GM12878 (cell line): ENCODE data around the gene IGF2R. TPM values are rescaled to one million over a fixed set of nuclear protein-coding genes. Genes with fewer than 3 reads are reported as not detected.

Experiments used
- ATAC-seq: fragments of 200-7000 bp; cut with Tn5 transposase; 3 replicates; pipeline ENCODE4 v1.9.1; 2020; ENCODE audit warnings: mild to moderate bottlenecking, moderate library complexity
- BruUV-seq: library from RNA; stranded (reverse); fragments of 400-500 nt; replicated peaks from 2 replicates; lab custom pipeline; 2021; lab: Mats Ljungman, UMichigan
- CTCF ChIA-PET: fragments of 300-600 bp; sonication (Branson Sonifier 250); formaldehyde crosslinking; extraction: SDS; loops from one replicate; lab custom pipeline; 2021; ENCODE audit warnings: inconsistent platforms; lab: Yijun Ruan, JAX
- POLR2A ChIA-PET: fragments of 350-600 bp; formaldehyde crosslinking; extraction: SDS; loops from one replicate; lab custom pipeline; 2021; ENCODE audit warnings: inconsistent platforms; lab: Charles Lee
- RAD21 ChIA-PET: fragments of 300-600 bp; sonication (Branson Sonifier 250); formaldehyde crosslinking; loops from one replicate; lab custom pipeline; 2023; ENCODE audit warnings: antibody characterized with exemption; ENCODE audit not compliant: unreplicated experiment; lab: Charles Lee
- SMC1A ChIA-PET: fragments of 300-600 bp; sonication (Branson Sonifier 250); formaldehyde crosslinking; loops from one replicate; lab custom pipeline; 2023; ENCODE audit not compliant: unreplicated experiment, uncharacterized antibody; lab: Charles Lee
- DNase-seq: peaks from one replicate; pipeline ENCODE4 v3.0.0-alpha.2; 2011; ENCODE audit warnings: low read depth, low spot score
- FAIRE-seq: peaks from 3 replicates; lab custom pipeline; 2011; peaks lifted over from hg19 to GRCh38; lab: Jason Lieb, UNC
- H2AFZ ChIP-seq: 2 replicates; pipeline ENCODE4 v1.6.0; 2011; ENCODE audit warnings: low read depth, low read length, control low read depth; ENCODE audit not compliant: control insufficient read depth
- H3K27ac ChIP-seq: 2 replicates; pipeline ENCODE4 v1.5.1; 2011; ENCODE audit warnings: control low read depth; ENCODE audit not compliant: control insufficient read depth, insufficient read depth
- H3K27me3 ChIP-seq, 2 experiments: replicated peaks in 1 of 2; 2 replicates each; pipeline versions ENCODE4 v1.6.0 to v1.6.1; 2011; ENCODE audit warnings: low read length in 1 of 2; ENCODE audit not compliant: control insufficient read depth in 2 of 2, insufficient read depth in 2 of 2
- H3K36me3 ChIP-seq, 2 experiments: 2 replicates each; pipeline ENCODE4 v1.5.1; 2011; ENCODE audit warnings: low read length in 1 of 2; ENCODE audit not compliant: control insufficient read depth in 2 of 2, insufficient read depth in 2 of 2
- H3K4me1 ChIP-seq: 2 replicates; pipeline ENCODE4 v1.6.1; 2011; ENCODE audit warnings: mild to moderate bottlenecking, low read length, moderate library complexity, mixed read lengths; ENCODE audit not compliant: control insufficient read depth, insufficient read depth
- H3K4me2 ChIP-seq: 2 replicates; pipeline ENCODE4 v1.6.0; 2011; ENCODE audit warnings: control low read depth; ENCODE audit not compliant: control insufficient read depth, insufficient read depth
- H3K4me3 ChIP-seq: fragments of 200-600 bp; sonication (generic); 2 replicates; pipeline ENCODE4 v1.5.1; 2016
- H3K79me2 ChIP-seq: 2 replicates; pipeline ENCODE4 v1.6.0; 2011; ENCODE audit warnings: low read length; ENCODE audit not compliant: control insufficient read depth, insufficient read depth
- H3K9ac ChIP-seq: 2 replicates; pipeline ENCODE4 v1.8.0; 2011; ENCODE audit warnings: low read length, control low read depth, mixed read lengths; ENCODE audit not compliant: control insufficient read depth, insufficient read depth
- H3K9me3 ChIP-seq: replicated peaks from 3 replicates; pipeline ENCODE4 v1.5.1; 2011; ENCODE audit warnings: mild to moderate bottlenecking, low read length; ENCODE audit not compliant: control insufficient read depth, insufficient read depth
- H4K20me1 ChIP-seq: 2 replicates; pipeline ENCODE4 v1.6.0; 2011; ENCODE audit not compliant: control insufficient read depth, insufficient read depth
- HDGF ChIP-seq: fragments of 450-650 bp; IDR thresholded peaks from 2 replicates; pipeline ENCODE4 v1.6.1; 2016; ENCODE audit warnings: antibody characterized with exemption
- IRF4 ChIP-seq: IDR thresholded peaks from 2 replicates; pipeline ENCODE4 v1.6.1; 2011; ENCODE audit warnings: low read depth, low read length
- MEF2B ChIP-seq: fragments of 450-650 bp; IDR thresholded peaks from 2 replicates; pipeline ENCODE4 v1.6.1; 2018; ENCODE audit warnings: mild to moderate bottlenecking, moderate library complexity; ENCODE audit not compliant: partially characterized antibody, poor library complexity, severe bottlenecking
- MLLT1 ChIP-seq: fragments of 450-650 bp; IDR thresholded peaks from 2 replicates; pipeline ENCODE4 v1.6.1; 2016; ENCODE audit warnings: mild to moderate bottlenecking
- NBN ChIP-seq: fragments of 450-650 bp; IDR thresholded peaks from 2 replicates; pipeline ENCODE4 v1.6.1; 2016
- WGBS: methylation state at CpG from one replicate; pipeline ENCODE4 v1.1.6; 2016; ENCODE audit warnings: low lambda C conversion rate; ENCODE audit not compliant: insufficient replicate concordance, insufficient coverage; ENCODE audit errors: missing lambda C conversion rate; 5-methylcytosine and 5-hydroxymethylcytosine counted together
- in situ Hi-C: fragments of 300-500 bp; cut with MboI; formaldehyde crosslinking; loops from 9 replicates; pipeline ENCODE4 v1.14.3; 2018; ENCODE audit warnings: mixed read lengths
- intact Hi-C: fragments of 100-400 bp; cut with micrococcal nuclease; formaldehyde crosslinking; loops from one replicate; pipeline ENCODE4 v1.14.2; 2022; ENCODE audit not compliant: unreplicated experiment
- polyA plus RNA-seq, 11 experiments: library from polyadenylated mRNA; depleted of rRNA in 4 of 11; unstranded in 6 of 11; stranded (reverse) in 5 of 11; fragments of >200 nt; fragmentation: Nextera tagmentation in 4 of 11; fragmentation: Illumina TruSeq in 1 of 11; extraction: Ambion mirVana in 4 of 11; extraction: Trizol in 1 of 11; gene quantifications; 1 replicate in 1 of 11; 2 replicates in 10 of 11; pipeline versions ENCODE4 v1.2.1 to v1.2.3, GENCODE V29; 2011 to 2016; ENCODE audit warnings: inconsistent platforms in 2 of 11, missing spikeins in 2 of 11, low read depth in 1 of 11
- total RNA-seq, 4 experiments: library from RNA; depleted of rRNA in 3 of 4; stranded (reverse); fragments of >200 nt in 3 of 4; fragmentation: Illumina TruSeq in 1 of 4; extraction: Trizol in 1 of 4; gene quantifications; 2 replicates each; pipeline versions ENCODE4 v1.2.1 to v1.2.3, GENCODE V29; 2013 to 2021

The IGF2R gene
- total and polyA plus RNA-seq, 10 of the 15 experiments (the other 5 are each of a cell fraction or from before 2014, with no cell fraction given), result 1.00 to 40.1 (median 16.8) TPM

GRCh38 chr6:159976686-159977254 lies 7.9 kb downstream of the IGF2R start:
- H2AFZ ChIP-seq, result no peak overlapping the region
- ChIA-PET RAD21 (interaction anchor here (0.8 to 8.9 kb wide), 6 partner anchors 14 to 188 kb away, joined by 3 to 89 read pairs (median 6); partner anchors contain the start of gene TCP1), POLR2A (interaction anchor here (0.7 to 7.9 kb wide), 5 partner anchors 6 to 250 kb away, joined by 3 to 92 read pairs (median 11); partner anchors contain the start of genes IGF2R and WTAP), SMC1A (interaction anchor here (0.7 to 15.0 kb wide), 8 partner anchors 9 to 254 kb away, joined by 3 to 95 read pairs (median 5); no protein-coding TSS in a partner anchor)
- no peaks in the 10 kb centered on the region for H3K27me3 ChIP-seq
- ATAC-seq, result no peak
- peak; percentile 23 for TF ChIP-seq MEF2B
- no peak for TF ChIP-seq IRF4
- TF ChIP-seq NBN, result peak; percentile 21; the same call in 1 of the 2 replicates
- TF ChIP-seq HDGF, result peak; percentile 42; the same call in 1 of the 2 replicates
- TF ChIP-seq MLLT1, result peak; percentile 87
- TF ChIP-seq, all 136 proteins: peak for 4
- no peak for DNase-seq
- peak overlapping the region; percentile 54; the same call in 1 of the 2 replicates for H3K4me3 ChIP-seq
- CTCF ChIA-PET, result interaction anchor here (0.8 to 2.4 kb wide), 6 partner anchors 14 to 113 kb away, joined by 3 to 7 read pairs (median 6); no protein-coding TSS in a partner anchor
- 99% methylated on average over 7 of the region's 7 CpGs for WGBS
- peaks cover 41% of the 10 kb centered on the region for H3K4me1 ChIP-seq
- no peaks in the 10 kb centered on the region for H3K36me3 ChIP-seq
- intact Hi-C loops, result loop anchor here (10.0 kb wide), 1 partner anchor 932 kb away; the partner anchor contains the start of gene TAGAP
- peak overlapping the region; percentile 84 for H3K4me2 ChIP-seq
- H4K20me1 ChIP-seq, result no peaks in the 10 kb centered on the region
- H3K9ac ChIP-seq, result peak overlapping the region; percentile 28; the same call in 1 of the 2 replicates
- BruUV-seq, result no TSS peak
- peaks cover 97% of the 10 kb centered on the region for H3K79me2 ChIP-seq
- FAIRE-seq, result no peak
- no peaks in the 10 kb centered on the region for H3K9me3 ChIP-seq
- peak overlapping the region; percentile 96 for H3K27ac ChIP-seq
- in situ Hi-C loops, result no loop called here
